HFFc6 (cell line): ENCODE results near the gene OR5AN1. TPM values are rescaled to one million over a fixed set of nuclear protein-coding genes. Genes with fewer than 3 reads are reported as not detected.
"Not testable (repeated sequence)": the region's sequence is repeated elsewhere in the genome, so short reads cannot be mapped to it uniquely, and the experiment has no call there.

Source experiments
- DNase-seq: peaks from one replicate; pipeline ENCODE4 v3.0.0-alpha.2; 2018
- H3K27ac Mint-ChIP-seq: 2 replicates; pipeline ENCODE4 v1.8.0; 2020; ENCODE audit warnings: mild to moderate bottlenecking, mixed read lengths
- H3K27me3 Mint-ChIP-seq: 2 replicates; pipeline ENCODE4 v1.8.0; 2021; ENCODE audit warnings: mild to moderate bottlenecking, moderate library complexity, mixed read lengths; ENCODE audit not compliant: insufficient read depth
- H3K36me3 Mint-ChIP-seq: 2 replicates; pipeline ENCODE4 v1.8.0; 2021; ENCODE audit warnings: low read depth, mixed read lengths
- H3K4me1 Mint-ChIP-seq: 2 replicates; pipeline ENCODE4 v1.8.0; 2020; ENCODE audit warnings: low read depth, mixed read lengths
- H3K4me3 Mint-ChIP-seq: 2 replicates; pipeline ENCODE4 v1.8.0; 2020; ENCODE audit warnings: mild to moderate bottlenecking, moderate library complexity, mixed read lengths
- H3K9me3 Mint-ChIP-seq: 2 replicates; pipeline ENCODE4 v1.8.0; 2020; ENCODE audit warnings: mild to moderate bottlenecking, mixed read lengths
- long read RNA-seq: library from polyadenylated mRNA; unstranded; transcript quantifications from one replicate; pipeline ENCODE4 v2.0.0, GENCODE V29; 2019
- total RNA-seq, 6 experiments: library from RNA; stranded (reverse); fragmentation: NEBNext Ultra II Directional; extraction: Animal tissue kit (Norgen Biotek cat#: 25700); gene quantifications; 2 replicates in 1 of 6; 3 replicates in 5 of 6; pipeline ENCODE4 v1.2.3, GENCODE V29; 2021
- TF ChIP-seq, protein P1 (sequence below): fragments of 200-600 bp; sonication (generic); IDR thresholded peaks from 2 replicates; pipeline ENCODE4 v1.5.0; 2021; ENCODE audit warnings: antibody characterized with exemption, mild to moderate bottlenecking

The OR5AN1 gene, protein sequence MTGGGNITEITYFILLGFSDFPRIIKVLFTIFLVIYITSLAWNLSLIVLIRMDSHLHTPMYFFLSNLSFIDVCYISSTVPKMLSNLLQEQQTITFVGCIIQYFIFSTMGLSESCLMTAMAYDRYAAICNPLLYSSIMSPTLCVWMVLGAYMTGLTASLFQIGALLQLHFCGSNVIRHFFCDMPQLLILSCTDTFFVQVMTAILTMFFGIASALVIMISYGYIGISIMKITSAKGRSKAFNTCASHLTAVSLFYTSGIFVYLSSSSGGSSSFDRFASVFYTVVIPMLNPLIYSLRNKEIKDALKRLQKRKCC
- not detected for total RNA-seq
- long read RNA-seq, result 0 reads

DNA sequence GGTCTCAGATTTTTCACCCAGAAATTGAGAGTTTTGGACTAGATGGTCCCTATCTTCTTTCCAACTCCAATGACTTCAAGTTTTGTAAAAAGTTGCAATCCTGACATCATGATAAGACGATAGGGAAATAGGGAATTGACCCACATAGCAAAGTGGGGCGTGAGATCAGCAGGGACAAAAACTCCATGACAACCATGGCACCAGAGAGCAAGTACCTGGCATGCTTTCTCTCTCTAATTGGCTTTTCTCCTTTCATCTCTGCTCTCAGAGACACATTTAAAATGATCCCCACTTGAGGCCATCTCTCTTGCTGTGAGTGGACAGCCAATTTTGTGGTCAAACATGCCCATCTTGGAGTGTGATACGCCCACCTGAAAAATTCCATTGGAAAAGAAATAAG, at the start of gene OR5AN1:
OR5AN1 (plus strand) TSS at position 301 of the 400 bp plus-strand sequence. CDS start 5,564 bp downstream, outside the sequence.
- TF ChIP-seq, protein P1, sequence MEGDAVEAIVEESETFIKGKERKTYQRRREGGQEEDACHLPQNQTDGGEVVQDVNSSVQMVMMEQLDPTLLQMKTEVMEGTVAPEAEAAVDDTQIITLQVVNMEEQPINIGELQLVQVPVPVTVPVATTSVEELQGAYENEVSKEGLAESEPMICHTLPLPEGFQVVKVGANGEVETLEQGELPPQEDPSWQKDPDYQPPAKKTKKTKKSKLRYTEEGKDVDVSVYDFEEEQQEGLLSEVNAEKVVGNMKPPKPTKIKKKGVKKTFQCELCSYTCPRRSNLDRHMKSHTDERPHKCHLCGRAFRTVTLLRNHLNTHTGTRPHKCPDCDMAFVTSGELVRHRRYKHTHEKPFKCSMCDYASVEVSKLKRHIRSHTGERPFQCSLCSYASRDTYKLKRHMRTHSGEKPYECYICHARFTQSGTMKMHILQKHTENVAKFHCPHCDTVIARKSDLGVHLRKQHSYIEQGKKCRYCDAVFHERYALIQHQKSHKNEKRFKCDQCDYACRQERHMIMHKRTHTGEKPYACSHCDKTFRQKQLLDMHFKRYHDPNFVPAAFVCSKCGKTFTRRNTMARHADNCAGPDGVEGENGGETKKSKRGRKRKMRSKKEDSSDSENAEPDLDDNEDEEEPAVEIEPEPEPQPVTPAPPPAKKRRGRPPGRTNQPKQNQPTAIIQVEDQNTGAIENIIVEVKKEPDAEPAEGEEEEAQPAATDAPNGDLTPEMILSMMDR, result no peak
- Mint-ChIP-seq H3K27ac (no peak within 1 kb of the TSS), H3K27me3 (no peaks in the 10 kb centered on the region), H3K36me3 (no peaks in the 10 kb centered on the region), H3K4me3 (no peak within 1 kb of the TSS), H3K4me1 (no peaks in the 10 kb centered on the region), H3K9me3 (peaks cover 18% of the 10 kb centered on the region)
- DNase-seq, result no peak

DNA sequence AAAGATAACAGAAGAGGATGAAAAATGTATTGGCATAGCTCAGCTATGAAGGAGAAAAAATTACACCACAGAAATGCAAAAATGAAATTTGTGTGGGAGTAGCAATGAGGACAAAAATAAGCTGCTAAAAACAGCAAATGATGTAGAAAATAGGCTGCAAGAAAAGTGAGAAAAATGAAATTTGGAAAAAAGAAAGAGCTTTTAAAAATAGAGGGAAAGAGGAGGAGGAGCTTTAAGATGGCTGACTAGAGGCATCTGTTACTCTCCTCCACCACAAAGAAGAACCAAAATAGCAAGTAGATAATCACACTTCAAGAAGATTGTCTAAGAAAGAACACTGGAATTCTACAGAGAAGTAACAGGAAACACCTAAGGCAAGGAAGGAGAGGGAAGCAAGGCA, 23.7 kb upstream of the OR5AN1 start:
- TF ChIP-seq, protein P1, result no peak
- H3K9me3 Mint-ChIP-seq, result peaks cover 28% of the 10 kb centered on the region
- no peaks in the 10 kb centered on the region for H3K27me3 Mint-ChIP-seq
- no peaks in the 10 kb centered on the region for H3K36me3 Mint-ChIP-seq
- DNase-seq, result no peak
- no peak overlapping the region for H3K4me3 Mint-ChIP-seq
- H3K4me1 Mint-ChIP-seq, result no peaks in the 10 kb centered on the region
- no peak overlapping the region for H3K27ac Mint-ChIP-seq

DNA sequence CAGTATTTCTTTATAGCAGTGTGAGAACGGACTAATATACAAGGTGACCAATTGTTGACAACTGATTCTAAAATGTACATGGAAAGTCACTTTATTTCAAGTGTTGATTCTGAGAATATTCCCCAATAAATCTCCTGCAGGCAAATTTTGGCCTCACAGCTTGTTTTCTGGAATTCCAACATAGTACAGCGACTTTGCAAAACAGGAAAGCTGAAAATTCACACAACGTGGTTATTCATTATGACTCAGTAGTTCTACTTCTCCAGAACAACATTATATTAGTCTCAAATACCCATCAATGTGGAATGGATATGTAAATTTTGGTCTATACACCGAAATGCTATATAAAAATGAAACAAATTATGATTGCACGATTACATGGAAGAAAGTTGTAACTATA, 22.5 kb upstream of the OR5AN1 start:
- peaks cover 34% of the 10 kb centered on the region for H3K9me3 Mint-ChIP-seq
- H3K36me3 Mint-ChIP-seq, result no peaks in the 10 kb centered on the region
- TF ChIP-seq, protein P1, result no peak
- H3K27me3 Mint-ChIP-seq, result no peaks in the 10 kb centered on the region
- DNase-seq, result no peak
- H3K27ac Mint-ChIP-seq, result no peak overlapping the region
- H3K4me3 Mint-ChIP-seq, result no peak overlapping the region
- H3K4me1 Mint-ChIP-seq, result no peaks in the 10 kb centered on the region

DNA sequence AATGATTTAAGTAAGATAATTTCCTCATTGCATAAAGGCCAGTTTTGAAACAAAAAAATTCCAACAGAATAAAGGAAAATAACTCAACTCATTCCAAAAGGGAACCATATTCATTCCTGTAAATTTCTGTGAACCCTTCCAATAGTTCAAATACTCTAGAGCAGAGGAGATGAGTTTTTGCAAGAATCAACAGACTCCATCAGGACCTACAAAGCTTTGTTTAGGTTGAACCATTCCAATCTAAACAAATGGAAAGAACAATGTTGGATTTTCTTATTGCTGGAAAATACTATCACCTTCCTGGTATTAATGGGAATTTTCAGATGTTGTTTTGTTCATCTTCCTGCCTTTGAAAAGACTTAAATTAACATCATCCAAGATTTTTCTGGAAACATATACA, 21.8 kb upstream of the OR5AN1 start:
- Mint-ChIP-seq H3K9me3 (peaks cover 33% of the 10 kb centered on the region), H3K4me3 (no peak overlapping the region), H3K27ac (no peak overlapping the region), H3K4me1 (no peaks in the 10 kb centered on the region), H3K27me3 (no peaks in the 10 kb centered on the region), H3K36me3 (no peaks in the 10 kb centered on the region)
- no peak for DNase-seq
- TF ChIP-seq, protein P1, result no peak

DNA sequence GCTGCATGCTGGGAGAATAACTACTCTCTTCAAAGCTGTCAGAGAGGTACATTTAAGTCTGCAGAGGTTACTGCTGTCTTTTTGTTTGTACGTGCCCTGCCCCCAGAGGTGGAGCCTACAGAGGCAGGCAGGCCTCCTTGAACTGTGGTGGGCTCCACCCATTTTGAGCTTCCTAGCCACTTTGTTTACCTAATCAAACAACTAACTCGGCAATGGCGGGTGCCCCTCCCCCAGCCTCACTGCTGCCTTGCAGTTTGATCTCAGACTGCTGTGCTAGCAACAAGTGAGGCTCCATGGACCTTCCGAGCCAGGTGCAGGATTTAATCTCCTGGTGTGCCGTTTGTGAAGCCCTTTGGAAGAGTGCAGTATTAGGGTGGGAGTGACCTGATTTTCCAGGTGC, 9.0 kb upstream of the OR5AN1 start:
- peaks cover 49% of the 10 kb centered on the region for H3K9me3 Mint-ChIP-seq
- not testable (repeated sequence) for H3K4me3 Mint-ChIP-seq, H3K36me3 Mint-ChIP-seq, DNase-seq, H3K27ac Mint-ChIP-seq, H3K4me1 Mint-ChIP-seq, H3K27me3 Mint-ChIP-seq

DNA sequence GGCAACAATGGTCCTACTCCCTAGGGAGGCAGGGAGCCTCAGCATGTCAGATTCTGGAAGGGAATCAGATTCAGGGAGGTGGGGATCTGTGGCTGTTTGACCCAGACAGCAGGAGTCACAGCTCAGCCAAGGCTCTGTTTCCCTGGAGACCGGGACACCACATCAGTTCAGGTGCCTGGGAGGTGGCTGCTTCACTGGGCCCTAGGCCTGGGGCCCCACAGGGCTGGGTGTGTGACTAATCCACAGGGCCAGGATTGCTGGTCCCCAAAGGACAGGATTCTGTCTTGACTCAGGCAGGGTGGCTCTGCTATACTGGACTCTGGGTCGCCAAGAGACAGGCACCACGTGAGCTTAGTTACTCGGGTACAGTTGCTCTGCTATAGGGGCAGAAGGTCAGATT, 3.5 kb upstream of the OR5AN1 start:
- TF ChIP-seq, protein P1, result no peak
- H3K36me3 Mint-ChIP-seq, result no peaks in the 10 kb centered on the region
- no peak overlapping the region for H3K27ac Mint-ChIP-seq
- H3K9me3 Mint-ChIP-seq, result peaks cover 36% of the 10 kb centered on the region
- no peaks in the 10 kb centered on the region for H3K4me1 Mint-ChIP-seq
- no peak for DNase-seq
- no peaks in the 10 kb centered on the region for H3K27me3 Mint-ChIP-seq
- H3K4me3 Mint-ChIP-seq, result no peak overlapping the region
